Trophoblast cell (in vitro differentiated cells and primary cell): ENCODE measurements around the gene ZNF121.
"Not testable (repeated sequence)": the region's sequence is repeated elsewhere in the genome, so short reads cannot be mapped to it uniquely, and the experiment has no call there.

ENCODE experiments used
- DNase-seq, 2 donors: peaks; one replicate each; pipeline ENCODE4 v3.0.0-alpha.2; 2016
- H2AFZ ChIP-seq: 2 replicates; pipeline ENCODE4 v1.6.1; 2013; ENCODE audit warnings: low read length, moderate library complexity, mild to moderate bottlenecking; ENCODE audit not compliant: insufficient read depth, poor library complexity
- H2AK5ac ChIP-seq: 2 replicates; pipeline ENCODE4 v1.6.1; 2013; ENCODE audit warnings: mild to moderate bottlenecking, low read length
- H2BK120ac ChIP-seq: 2 replicates; pipeline ENCODE4 v1.6.1; 2013; ENCODE audit warnings: low read length, mild to moderate bottlenecking, moderate library complexity; ENCODE audit not compliant: insufficient read depth, poor library complexity
- H2BK12ac ChIP-seq: 2 replicates; pipeline ENCODE4 v1.6.1; 2013; ENCODE audit warnings: mild to moderate bottlenecking, low read length, moderate library complexity
- H2BK5ac ChIP-seq: 2 replicates; pipeline ENCODE4 v1.6.1; 2013; ENCODE audit warnings: low read length, low read depth, moderate library complexity, mild to moderate bottlenecking; ENCODE audit not compliant: poor library complexity
- H3K14ac ChIP-seq: 2 replicates; pipeline ENCODE4 v1.6.1; 2013; ENCODE audit warnings: mild to moderate bottlenecking, low read length
- H3K18ac ChIP-seq: 2 replicates; pipeline ENCODE4 v1.6.1; 2013; ENCODE audit warnings: mild to moderate bottlenecking, low read length
- H3K23ac ChIP-seq: 2 replicates; pipeline ENCODE4 v1.6.1; 2013; ENCODE audit warnings: low read length
- H3K27ac ChIP-seq: 2 replicates; pipeline ENCODE4 v1.5.1; 2013; ENCODE audit warnings: low read depth, mild to moderate bottlenecking, inconsistent platforms, low read length, moderate library complexity
- H3K27me3 ChIP-seq: 2 replicates; pipeline ENCODE4 v1.6.1; 2013; ENCODE audit warnings: inconsistent platforms, mild to moderate bottlenecking, low read length, moderate library complexity; ENCODE audit not compliant: insufficient read depth
- H3K36me3 ChIP-seq, 2 experiments: 1 replicate in 1 of 2; 2 replicates in 1 of 2; pipeline ENCODE4 v1.6.1; 2013; ENCODE audit warnings: low read length in 2 of 2, mild to moderate bottlenecking in 2 of 2, moderate library complexity in 1 of 2; ENCODE audit not compliant: insufficient read depth in 2 of 2, control insufficient read depth in 1 of 2
- H3K4ac ChIP-seq: 2 replicates; pipeline ENCODE4 v1.6.1; 2013; ENCODE audit warnings: low read depth, mild to moderate bottlenecking, low read length, moderate library complexity
- H3K4me1 ChIP-seq, 2 experiments: 1 replicate in 1 of 2; 2 replicates in 1 of 2; pipeline ENCODE4 v1.6.1; 2013; ENCODE audit warnings: low read length in 2 of 2, mild to moderate bottlenecking in 2 of 2, moderate library complexity in 1 of 2; ENCODE audit not compliant: insufficient read depth in 2 of 2, control insufficient read depth in 1 of 2
- H3K4me2 ChIP-seq: 2 replicates; pipeline ENCODE4 v1.6.1; 2013; ENCODE audit warnings: inconsistent platforms, mild to moderate bottlenecking, low read length, moderate library complexity
- H3K4me3 ChIP-seq: 2 replicates; pipeline ENCODE4 v1.5.1; 2013; ENCODE audit warnings: mild to moderate bottlenecking, low read depth, low read length, inconsistent platforms
- H3K79me1 ChIP-seq: one replicate; pipeline ENCODE4 v1.6.1; 2013; ENCODE audit warnings: low read length
- H3K79me2 ChIP-seq: 2 replicates; pipeline ENCODE4 v1.6.1; 2013; ENCODE audit warnings: low read length, mild to moderate bottlenecking; ENCODE audit not compliant: control insufficient read depth, insufficient read depth, poor library complexity
- H3K9ac ChIP-seq: 2 replicates; pipeline ENCODE4 v1.6.1; 2013; ENCODE audit warnings: mild to moderate bottlenecking, low read length
- H3K9me3 ChIP-seq: 2 replicates; pipeline ENCODE4 v1.6.1; 2013; ENCODE audit warnings: low read depth, mild to moderate bottlenecking, control low read depth, inconsistent platforms, low read length; ENCODE audit not compliant: insufficient read depth
- H4K12ac ChIP-seq: 2 replicates; pipeline ENCODE4 v1.6.1; 2013; ENCODE audit warnings: low read depth, mild to moderate bottlenecking, low read length, moderate library complexity
- H4K8ac ChIP-seq: 2 replicates; pipeline ENCODE4 v1.6.1; 2013; ENCODE audit warnings: low read depth, mild to moderate bottlenecking, low read length, moderate library complexity
- H4K91ac ChIP-seq: one replicate; pipeline ENCODE4 v1.6.1; 2013; ENCODE audit warnings: low read depth, mild to moderate bottlenecking, low read length, moderate library complexity
- WGBS: extraction: QIAGEN DNeasy Blood & Tissue Kit; methylation state at CpG from one replicate; pipeline ENCODE4 v1.1.7; 2013; ENCODE audit warnings: missing lambda C conversion rate; ENCODE audit not compliant: insufficient read length, insufficient coverage; ENCODE audit errors: extremely low coverage; 5-methylcytosine and 5-hydroxymethylcytosine counted together

Gene ZNF121

DNA sequence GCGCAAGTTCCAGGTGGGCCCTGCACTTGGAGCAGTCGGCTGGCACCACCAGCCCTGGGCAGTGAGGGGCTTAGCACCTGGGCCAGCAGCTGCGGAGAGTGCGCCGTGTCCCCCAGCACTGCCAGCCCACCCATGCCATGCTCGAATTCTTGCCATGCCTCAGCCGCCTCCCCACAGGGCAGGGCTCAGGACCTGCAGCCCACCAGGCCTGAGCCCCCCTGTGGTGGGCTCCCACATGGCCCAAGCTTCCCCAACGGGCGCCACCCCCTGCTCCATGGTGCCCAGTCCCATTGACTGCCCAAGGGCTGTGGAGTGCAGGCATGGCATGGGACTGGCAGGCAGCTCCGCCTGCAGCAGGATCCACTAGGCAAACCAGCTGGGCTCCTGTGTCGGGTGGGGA, 36.4 kb downstream of the ZNF121 start:
- Histone ChIP-seq H2BK120ac (no peak overlapping the region), H4K91ac (no peak overlapping the region), H2BK12ac (no peak overlapping the region), H3K4me2 (no peak overlapping the region), H4K8ac (no peak overlapping the region), H2AFZ (no peak overlapping the region), H3K23ac (no peak overlapping the region), H4K12ac (no peak overlapping the region), H3K9ac (no peak overlapping the region), H3K27me3 (no peaks in the 10 kb centered on the region), H3K36me3 (no peaks in the 10 kb centered on the region), H2AK5ac (no peak overlapping the region), H2BK5ac (no peak overlapping the region), H3K4me3 (no peak overlapping the region), H3K18ac (no peak overlapping the region), H3K27ac (no peak overlapping the region), H3K14ac (no peak overlapping the region), H3K79me1 (no peaks in the 10 kb centered on the region), H3K4ac (no peak overlapping the region), H3K9me3 (peaks cover 19% of the 10 kb centered on the region), H3K79me2 (no peaks in the 10 kb centered on the region), H3K4me1 (no peaks in the 10 kb centered on the region)
- DNase-seq = no peak
- no CpG with 5 or more reads among the region's 11 CpGs for WGBS

- not testable (repeated sequence) for H3K79me2 ChIP-seq, H3K14ac ChIP-seq, H3K4me2 ChIP-seq, H3K36me3 ChIP-seq, H3K4ac ChIP-seq, H4K8ac ChIP-seq, H3K27me3 ChIP-seq, H2AK5ac ChIP-seq, H3K18ac ChIP-seq, H2AFZ ChIP-seq, H3K23ac ChIP-seq, H2BK12ac ChIP-seq, H2BK5ac ChIP-seq, H3K79me1 ChIP-seq, H4K91ac ChIP-seq, H3K4me3 ChIP-seq, H3K9ac ChIP-seq, H3K4me1 ChIP-seq, DNase-seq, H4K12ac ChIP-seq, H3K27ac ChIP-seq, H2BK120ac ChIP-seq
- WGBS = no CpG with 5 or more reads among the region's 12 CpGs
- peaks cover 12% of the 10 kb centered on the region for H3K9me3 ChIP-seq
These were observed 43.0 kb downstream of the ZNF121 start for GRCh38 chr19:9541281-9541680.

- not testable (repeated sequence) for H2AFZ ChIP-seq, H3K23ac ChIP-seq, H3K79me2 ChIP-seq, H3K18ac ChIP-seq, H3K27ac ChIP-seq, DNase-seq, H4K91ac ChIP-seq, H4K12ac ChIP-seq, H2BK12ac ChIP-seq, H2BK120ac ChIP-seq, H3K79me1 ChIP-seq, H3K14ac ChIP-seq, H3K4ac ChIP-seq, H3K27me3 ChIP-seq, H4K8ac ChIP-seq, H3K4me1 ChIP-seq, H3K9me3 ChIP-seq, H3K9ac ChIP-seq, H3K4me2 ChIP-seq, H2AK5ac ChIP-seq, H2BK5ac ChIP-seq
- Histone ChIP-seq H3K36me3 (peaks cover 7 to 16% of the 10 kb centered on the region in 2 experiments), H3K4me3 (peak overlapping the region; percentile 49)
- WGBS = no CpG with 5 or more reads among the region's 1 CpG
These were observed 44.4 kb downstream of the ZNF121 start for GRCh38 chr19:9539921-9540320.

DNA sequence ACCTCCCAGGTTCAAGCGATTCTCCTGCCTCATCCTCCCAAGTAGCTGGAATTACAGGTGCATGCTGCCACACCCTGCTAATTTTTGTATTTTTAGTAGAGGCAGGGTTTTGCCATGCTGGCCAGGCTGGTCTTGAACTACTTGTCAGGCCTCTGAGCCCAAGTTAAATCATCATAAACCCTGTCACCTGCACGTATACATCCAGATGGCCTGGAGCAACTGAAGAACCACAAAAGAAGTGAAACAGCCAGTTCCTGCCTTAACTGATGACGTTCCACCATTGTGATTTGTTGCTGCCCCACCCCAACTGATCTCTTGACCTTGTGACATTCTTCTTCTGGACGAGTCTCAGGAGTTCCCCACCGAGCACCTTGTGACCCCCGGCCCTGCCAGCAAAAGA, 45.1 kb downstream of the ZNF121 start:
- H4K8ac ChIP-seq, H3K9ac ChIP-seq, H3K27me3 ChIP-seq, H3K4me2 ChIP-seq, H3K4ac ChIP-seq, H3K18ac ChIP-seq, DNase-seq, H2AFZ ChIP-seq, H3K14ac ChIP-seq, H3K79me2 ChIP-seq, H2AK5ac ChIP-seq, H4K12ac ChIP-seq, H4K91ac ChIP-seq, H2BK120ac ChIP-seq, H3K4me3 ChIP-seq, H3K23ac ChIP-seq, H3K4me1 ChIP-seq, H3K27ac ChIP-seq, H2BK5ac ChIP-seq, H3K79me1 ChIP-seq, H2BK12ac ChIP-seq: not testable (repeated sequence)
- Histone ChIP-seq H3K36me3 (peaks cover 14 to 23% of the 10 kb centered on the region in 2 experiments), H3K9me3 (peaks cover 12% of the 10 kb centered on the region)
- no CpG with 5 or more reads among the region's 6 CpGs for WGBS
